Upper lobe of left lung (tissue), 6 donors: ENCODE results near the gene LDLRAD3. TPM values are rescaled to one million over a fixed set of nuclear protein-coding genes. Genes with fewer than 3 reads are reported as not detected.
A peak's percentile ranks its signal among the peaks of the same experiment; 100 is the strongest.

Experiments
- ATAC-seq, 2 donors: fragments of 200-7000 bp; cut with Tn5 transposase; one replicate each; pipeline ENCODE4 v1.9.1; 2022; ENCODE audit warnings: mild to moderate bottlenecking in 2 of 2, moderate library complexity in 2 of 2; ENCODE audit not compliant: low FRiP score in 2 of 2
- DNase-seq, 2 donors: peaks; one replicate each; pipeline ENCODE4 v3.0.0-alpha.2; 2019 to 2020
- H3K27ac ChIP-seq, 4 donors: fragments of 200-600 bp; sonication (generic); one replicate each; pipeline ENCODE4 v1.5.1; 2016 to 2019
- H3K27me3 ChIP-seq, 4 donors: fragments of 200-600 bp; sonication (generic); one replicate each; pipeline ENCODE4 v1.5.1; 2017 to 2019
- H3K36me3 ChIP-seq, 4 donors: fragments of 200-600 bp; sonication (generic); one replicate each; pipeline ENCODE4 v1.5.1; 2016 to 2019
- H3K4me1 ChIP-seq, 4 donors: fragments of 200-600 bp; sonication (generic); one replicate each; pipeline ENCODE4 v1.5.1; 2018 to 2019
- H3K4me3 ChIP-seq, 4 donors: fragments of 200-600 bp; sonication (generic); one replicate each; pipeline ENCODE4 v1.5.1; 2017 to 2019; ENCODE audit warnings: mild to moderate bottlenecking in 2 of 4, moderate library complexity in 1 of 4
- H3K9me3 ChIP-seq, 4 donors: fragments of 200-600 bp; sonication (generic); one replicate each; pipeline ENCODE4 v1.5.1; 2018 to 2019
- CTCF ChIP-seq, 6 experiments: fragments of 450-650 bp in 4 of 6; fragments of 200-600 bp in 2 of 6; sonication (generic) in 2 of 6; IDR thresholded peaks; one replicate each; pipeline ENCODE4 v1.5.1; 2016 to 2019; ENCODE audit warnings: antibody characterized with exemption in 6 of 6
- EP300 ChIP-seq, 4 donors: sonication (generic); formaldehyde crosslinking; IDR thresholded peaks; one replicate each; pipeline ENCODE4 v1.5.1; 2017; ENCODE audit warnings: antibody characterized with exemption in 4 of 4, control low read depth in 2 of 4
- POLR2A ChIP-seq, 4 donors: fragments of 450-650 bp; IDR thresholded peaks; one replicate each; pipeline ENCODE4 v1.5.1; 2016 to 2017; ENCODE audit warnings: antibody characterized with exemption in 4 of 4, mild to moderate bottlenecking in 2 of 4
- POLR2AphosphoS5 ChIP-seq, 2 donors: sonication (generic); formaldehyde crosslinking; IDR thresholded peaks; one replicate each; pipeline ENCODE4 v1.5.1; 2017; ENCODE audit warnings: antibody characterized with exemption in 2 of 2
- WGBS, 2 donors: methylation state at CpG; one replicate each; pipeline ENCODE4 v1.1.5; 2017 to 2018; 5-methylcytosine and 5-hydroxymethylcytosine counted together
- total RNA-seq, 6 donors: library from RNA; depleted of rRNA in 4 of 6; stranded (reverse); fragments of >200 nt in 4 of 6; gene quantifications; one replicate each; pipeline versions ENCODE4 v1.1.0 to v1.2.1, GENCODE V29; 2016 to 2021
- donor health status: DM: no; HTN: no; CAD: no; lungs with moderate emphysema.
- donor health status: DM: no; HTN: yes; CAD: no; lungs with severe emphysema.

LDLRAD3 gene
- total RNA-seq, 6 donors from 2014 or later, result 4.4 to 16.8 (median 7.4) TPM

- Histone ChIP-seq H3K36me3 (no peaks in the 10 kb centered on the region), H3K4me1 (peaks cover 0 to 8% (median 3%) of the 10 kb centered on the region in 4 donors), H3K27ac (no peak overlapping the region), H3K9me3 (no peaks in the 10 kb centered on the region), H3K27me3 (no peaks in the 10 kb centered on the region), H3K4me3 (no peak overlapping the region)
- no peak for TF ChIP-seq POLR2AphosphoS5 (IDR thresholded peaks at IDR 0.05)
- no peak for TF ChIP-seq EP300 (IDR thresholded peaks at IDR 0.05)
- TF ChIP-seq CTCF (IDR thresholded peaks at IDR 0.05), result no peak
- no peak for TF ChIP-seq POLR2A (IDR thresholded peaks at IDR 0.05)
- peak in 1 of 2 donors; percentile 39 for DNase-seq
- no peak for ATAC-seq
- WGBS, 2 donors, result 96 to 99% methylated on average over 9 to 15 of the region's 15 CpGs
Measured at GRCh38 chr11:36227044-36227443, 283.2 kb downstream of the LDLRAD3 start.

GRCh38 chr11:36228689-36229088, 284.8 kb downstream of the LDLRAD3 start:
- WGBS, 2 donors, result 97% methylated on average over 8 of the region's 8 CpGs
- H3K4me1 ChIP-seq, result no peaks in the 10 kb centered on the region
- TF ChIP-seq EP300 (IDR thresholded peaks at IDR 0.05), result no peak
- TF ChIP-seq CTCF (IDR thresholded peaks at IDR 0.05), result no peak
- TF ChIP-seq POLR2A (IDR thresholded peaks at IDR 0.05), result no peak
- no peak for TF ChIP-seq POLR2AphosphoS5 (IDR thresholded peaks at IDR 0.05)
- no peak overlapping the region for H3K4me3 ChIP-seq
- ATAC-seq (no peak), DNase-seq (no peak)
- no peaks in the 10 kb centered on the region for H3K9me3 ChIP-seq
- no peaks in the 10 kb centered on the region for H3K27me3 ChIP-seq
- no peaks in the 10 kb centered on the region for H3K36me3 ChIP-seq
- no peak overlapping the region for H3K27ac ChIP-seq

- no peaks in the 10 kb centered on the region for H3K27me3 ChIP-seq
- WGBS, 2 donors, result 91 to 96% methylated on average over 10 to 12 of the region's 12 CpGs
- DNase-seq (peak in 1 of 2 donors; percentile 65), ATAC-seq (no peak)
- no peaks in the 10 kb centered on the region for H3K36me3 ChIP-seq
- no peak overlapping the region for H3K4me3 ChIP-seq
- no peak overlapping the region for H3K27ac ChIP-seq
- H3K4me1 ChIP-seq, result no peaks in the 10 kb centered on the region
- no peaks in the 10 kb centered on the region for H3K9me3 ChIP-seq
- TF ChIP-seq POLR2AphosphoS5 (IDR thresholded peaks at IDR 0.05), result no peak
- no peak for TF ChIP-seq CTCF (IDR thresholded peaks at IDR 0.05)
- TF ChIP-seq POLR2A (IDR thresholded peaks at IDR 0.05), result no peak
- no peak for TF ChIP-seq EP300 (IDR thresholded peaks at IDR 0.05)
Measured at GRCh38 chr11:36229091-36229705, 285.3 kb downstream of the LDLRAD3 start.

- Histone ChIP-seq H3K9me3 (no peaks in the 10 kb centered on the region), H3K36me3 (no peaks in the 10 kb centered on the region), H3K27me3 (no peaks in the 10 kb centered on the region), H3K4me3 (no peak overlapping the region), H3K4me1 (no peaks in the 10 kb centered on the region), H3K27ac (no peak overlapping the region)
- DNase-seq, result no peak
- 64 to 65% methylated on average over 11 of the region's 11 CpGs for WGBS, 2 donors
- ATAC-seq, result no peak
- TF ChIP-seq EP300 (IDR thresholded peaks at IDR 0.05) (no peak), CTCF (IDR thresholded peaks at IDR 0.05) (no peak), POLR2AphosphoS5 (IDR thresholded peaks at IDR 0.05) (no peak), POLR2A (IDR thresholded peaks at IDR 0.05) (no peak)
Measured at GRCh38 chr11:36230779-36231699, 287.2 kb downstream of the LDLRAD3 start.
